ENCODE measurements around the gene RGS9BP.
"Not testable (repeated sequence)": the region's sequence is repeated elsewhere in the genome, so short reads cannot be mapped to it uniquely, and the experiment has no call there.

The RGS9BP gene

GRCh38 chr19:32671883-32672593 lies 3.6 kb upstream of the RGS9BP start:
- no peak for DNase-seq

- DNase-seq, result no peak
Observed at GRCh38 chr19:32672841-32673240, 2.8 kb upstream of the RGS9BP start.

DNA sequence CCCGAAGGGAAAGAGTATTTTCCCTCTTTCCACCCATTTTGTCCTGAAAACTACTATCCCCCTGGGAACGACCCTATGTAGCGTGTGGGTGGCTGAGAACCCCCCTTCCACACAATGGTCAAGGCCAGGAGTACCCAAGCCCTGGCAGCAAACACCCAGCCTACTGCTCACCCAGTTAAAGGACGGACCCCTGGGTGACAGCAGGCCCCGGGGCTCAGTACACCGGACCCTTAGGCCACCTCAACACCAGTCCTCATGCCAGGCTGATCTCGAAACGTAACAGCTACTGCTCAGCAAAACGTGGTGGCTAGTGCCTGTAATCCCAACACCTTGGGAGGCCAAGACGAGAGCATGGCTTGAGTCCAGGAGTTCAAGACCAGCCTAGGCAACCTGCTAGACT lies 2.1 kb upstream of the RGS9BP start:
- DNase-seq, result no peak

DNA sequence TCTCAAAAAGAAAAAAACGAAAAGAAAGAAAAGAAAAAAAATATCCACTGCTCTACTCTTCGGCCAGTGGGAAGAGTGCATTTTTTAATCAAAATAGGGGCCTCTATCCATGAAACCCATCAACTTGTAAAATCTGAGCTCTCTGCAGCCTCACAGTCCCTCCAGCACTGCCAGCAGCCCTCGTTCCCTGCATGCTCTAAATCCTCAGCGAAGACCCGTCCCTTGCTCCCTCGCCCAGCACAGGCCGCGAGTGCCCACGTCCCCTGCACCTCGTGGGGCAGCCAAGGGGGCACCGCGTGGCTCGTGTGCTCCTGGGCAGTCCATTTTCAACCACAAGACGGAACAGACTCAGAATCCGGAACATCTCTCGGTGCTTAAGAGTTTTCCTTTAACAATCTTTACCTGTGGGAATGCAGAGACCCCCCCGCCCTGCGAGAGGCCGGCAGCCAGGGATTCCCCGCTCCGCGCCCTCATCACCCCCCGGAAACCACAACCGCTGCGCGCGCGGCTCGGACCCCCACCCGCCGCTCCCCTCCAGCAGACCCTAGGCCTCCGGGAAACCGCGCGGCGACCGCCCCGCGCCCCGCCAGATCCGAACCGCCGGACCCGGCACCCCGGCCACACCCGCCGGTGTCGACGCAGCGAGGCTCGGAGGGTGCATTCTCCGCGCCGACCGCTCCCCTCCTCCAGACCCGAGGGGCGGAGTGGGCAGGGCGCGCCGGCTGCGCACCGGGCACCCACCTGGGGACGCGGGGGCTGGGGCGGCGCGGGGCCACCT lies 1.3 kb upstream of the RGS9BP start:
- DNase-seq, result peak in 3 of 56 donors; percentile 11 to 44 (median 28)

GRCh38 chr19:32674931-32675719 lies 523 bp upstream of the RGS9BP start, which contains the start of gene ANKRD27:
Gene ANKRD27 (minus strand): TSS chr19:32675180. CDS start chr19:32659015, 16,165 bp downstream.
- peak; percentile 80 to 99 (median 95) for DNase-seq

DNA sequence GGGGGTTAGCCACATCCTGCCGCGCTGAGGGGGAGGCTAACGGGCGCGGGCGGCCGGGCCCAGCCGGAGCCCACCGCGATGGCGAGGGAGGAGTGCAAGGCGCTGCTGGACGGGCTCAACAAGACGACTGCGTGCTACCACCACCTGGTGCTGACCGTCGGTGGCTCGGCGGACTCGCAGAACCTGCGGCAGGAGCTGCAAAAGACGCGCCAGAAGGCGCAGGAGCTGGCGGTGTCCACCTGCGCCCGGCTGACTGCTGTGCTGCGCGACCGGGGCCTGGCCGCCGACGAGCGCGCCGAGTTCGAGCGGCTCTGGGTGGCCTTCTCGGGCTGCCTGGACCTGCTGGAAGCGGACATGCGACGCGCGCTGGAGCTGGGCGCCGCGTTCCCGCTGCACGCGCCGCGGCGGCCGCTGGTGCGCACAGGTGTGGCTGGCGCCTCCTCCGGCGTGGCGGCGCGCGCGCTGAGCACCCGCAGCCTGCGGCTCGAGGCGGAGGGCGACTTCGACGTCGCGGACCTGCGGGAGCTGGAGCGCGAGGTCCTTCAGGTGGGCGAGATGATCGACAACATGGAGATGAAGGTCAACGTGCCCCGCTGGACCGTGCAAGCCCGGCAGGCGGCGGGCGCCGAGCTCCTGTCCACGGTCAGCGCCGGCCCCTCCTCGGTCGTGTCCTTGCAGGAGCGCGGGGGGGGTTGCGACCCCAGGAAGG lies 692 bp downstream of the RGS9BP start:
- no peak for DNase-seq

GRCh38 chr19:32676895-32677359 lies 1.3 kb downstream of the RGS9BP start:
- no peak for DNase-seq

GRCh38 chr19:32677657-32678056 lies 2.0 kb downstream of the RGS9BP start:
- DNase-seq, result no peak

DNA sequence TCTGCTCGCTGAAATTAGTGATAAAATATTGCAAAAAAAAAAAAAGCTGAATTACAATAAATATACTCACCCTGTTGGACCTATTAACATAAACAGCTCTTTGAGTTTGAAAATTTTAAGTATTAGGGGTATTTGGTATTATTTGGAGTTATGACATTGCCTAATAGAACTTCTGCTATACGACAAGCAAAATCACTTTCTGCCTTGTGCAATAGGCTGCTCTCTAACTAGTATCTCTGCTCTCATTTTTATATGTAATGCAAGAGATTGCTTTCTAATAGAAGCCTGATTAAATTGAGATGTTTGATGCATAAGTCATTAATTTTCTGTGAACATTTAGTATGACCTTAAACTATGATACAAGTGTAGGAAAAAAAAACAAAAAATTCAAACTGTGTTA lies 5.3 kb downstream of the RGS9BP start:
- no peak for DNase-seq

GRCh38 chr19:32682317-32682716 lies 6.7 kb downstream of the RGS9BP start:
- DNase-seq, result no peak

GRCh38 chr19:32686847-32687475 lies 11.3 kb downstream of the RGS9BP start:
- no peak for DNase-seq

DNA sequence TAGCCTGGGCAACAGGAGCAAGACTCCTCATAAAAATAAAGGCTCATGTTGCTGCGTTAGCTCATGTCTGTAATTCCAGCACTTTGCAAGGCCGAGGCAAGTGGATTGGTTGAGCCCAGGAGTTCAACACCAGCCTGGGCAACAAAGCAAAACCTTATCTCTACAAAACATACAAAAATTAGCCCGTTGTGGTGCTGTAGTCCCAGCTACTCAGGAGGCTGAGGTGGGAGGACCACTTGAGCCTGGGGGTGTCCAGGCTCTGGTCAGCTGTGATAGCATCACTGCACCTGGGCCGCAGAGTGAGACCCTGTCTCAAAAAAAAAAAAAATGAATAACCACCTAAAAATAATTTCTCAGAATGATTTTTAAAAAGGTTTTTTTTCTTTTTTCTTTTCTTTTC lies 12.0 kb downstream of the RGS9BP start:
- DNase-seq, result no peak

GRCh38 chr19:32688311-32688710 lies 12.7 kb downstream of the RGS9BP start:
- no peak for DNase-seq

DNA sequence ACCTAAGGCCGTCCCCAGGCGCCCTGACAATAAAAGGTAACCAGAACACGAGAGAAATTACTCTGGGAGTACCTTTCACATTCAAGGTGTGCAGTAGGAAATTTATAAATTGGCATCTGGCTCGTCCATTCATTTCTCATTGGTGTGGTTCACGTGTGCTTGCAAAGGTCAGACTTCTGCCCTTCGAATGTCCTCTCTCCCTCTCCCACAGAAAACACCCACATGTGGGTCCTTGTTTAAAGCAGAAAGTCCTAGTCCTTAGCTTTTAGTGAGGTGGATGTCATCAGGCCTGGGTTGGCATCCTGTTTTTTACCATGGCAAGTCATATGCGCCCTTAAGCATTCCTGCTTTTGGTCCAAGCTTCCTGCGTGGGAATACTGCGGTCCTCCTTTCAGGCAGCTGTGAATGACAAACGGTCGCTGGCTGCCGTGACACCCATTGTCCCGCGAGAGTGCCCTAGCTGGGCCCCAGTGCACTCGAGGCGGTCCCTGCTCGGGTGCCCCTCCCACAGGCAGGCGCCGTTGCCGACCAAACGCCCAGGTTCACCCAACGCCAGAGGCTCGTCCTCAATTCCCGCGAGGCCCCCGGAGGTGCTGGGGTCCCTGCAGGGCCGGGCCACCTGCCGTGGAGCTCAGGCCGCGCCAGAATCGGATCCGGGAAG lies 15.8 kb downstream of the RGS9BP start, which contains the start of gene NUDT19:
TSS of gene NUDT19 (plus strand) at position 531 of the 661 bp plus-strand sequence. CDS start 140 bp downstream, outside the sequence.
- DNase-seq, result peak; percentile 36 to 88 (median 70)

DNA sequence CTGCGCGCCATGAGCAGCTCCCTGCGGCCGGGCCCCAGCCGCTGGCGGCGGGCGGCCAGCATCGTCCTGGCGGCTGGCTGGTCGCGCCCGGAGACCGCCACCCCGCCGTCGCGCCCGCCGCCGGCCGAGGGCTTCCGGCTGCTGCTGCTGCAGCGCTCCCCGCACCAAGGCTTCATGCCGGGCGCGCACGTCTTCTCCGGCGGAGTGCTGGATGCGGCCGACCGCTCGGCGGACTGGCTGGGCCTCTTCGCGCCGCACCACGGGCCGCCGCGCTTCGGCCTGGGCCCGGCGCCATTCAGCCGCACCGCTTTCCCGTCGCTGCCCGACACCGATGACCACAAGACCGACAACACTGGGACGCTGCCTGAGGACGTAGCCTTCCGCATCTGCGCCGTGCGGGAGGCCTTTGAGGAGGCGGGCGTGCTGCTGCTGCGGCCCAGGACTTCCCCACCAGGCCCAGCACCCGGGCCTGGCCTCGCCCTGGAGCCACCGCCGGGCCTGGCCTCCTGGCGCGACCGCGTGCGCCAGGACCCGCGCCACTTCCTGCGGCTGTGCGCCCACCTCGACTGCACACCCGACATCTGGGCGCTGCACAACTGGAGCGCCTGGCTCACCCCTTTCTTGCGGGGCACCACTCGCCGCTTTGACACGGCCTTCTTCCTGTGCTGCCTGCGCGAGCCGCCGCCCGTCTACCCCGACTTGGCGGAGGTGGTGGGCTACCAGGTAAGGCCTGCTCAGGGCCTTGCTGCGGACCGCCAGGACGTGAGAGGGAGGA lies 16.5 kb downstream of the RGS9BP start:
- peak in 48 of 56 donors; percentile 5 to 73 (median 45) for DNase-seq

DNA sequence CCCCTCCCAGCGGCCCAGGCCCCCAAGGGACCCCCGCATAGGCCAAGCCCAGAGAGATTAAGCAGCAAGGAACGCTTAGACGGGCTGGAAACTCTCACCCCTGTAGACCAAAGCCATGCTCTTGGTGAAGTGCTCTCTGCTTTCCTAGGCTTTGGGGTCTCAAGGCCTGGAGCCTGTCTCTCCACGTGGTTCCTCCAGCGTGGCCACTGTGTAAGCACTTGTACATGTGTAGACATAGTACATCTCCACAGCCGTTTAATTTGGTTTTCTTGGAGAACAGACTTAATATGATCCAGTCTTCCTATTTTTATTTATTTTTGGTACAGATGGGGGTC lies 17.0 kb downstream of the RGS9BP start:
- DNase-seq, result no peak

GRCh38 chr19:32693151-32694108 lies 17.8 kb downstream of the RGS9BP start:
- peak in 1 of 56 donors; percentile 8 for DNase-seq

DNA sequence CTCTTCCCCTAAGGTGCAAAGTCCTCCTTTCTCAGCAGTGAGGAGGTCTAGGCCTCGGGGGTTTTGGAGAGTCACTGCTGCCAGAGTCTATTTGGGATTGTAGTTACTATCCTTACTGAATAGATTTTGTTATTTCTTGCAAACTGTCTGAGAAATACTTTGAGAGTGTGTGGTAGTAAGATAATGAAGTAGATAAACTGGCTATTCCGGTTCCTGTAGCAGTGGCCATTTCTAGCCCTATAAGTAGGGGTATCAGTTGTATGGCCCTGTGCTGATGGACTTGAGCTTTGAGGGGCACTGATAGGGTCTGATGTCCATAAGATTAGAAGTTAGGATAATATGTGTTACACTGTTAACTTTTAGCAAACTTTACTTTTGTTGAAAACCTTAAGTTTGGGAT lies 18.7 kb downstream of the RGS9BP start:
- not testable (repeated sequence) for DNase-seq

All from nucleus accumbens (tissue), 56 donors.